GM19455 (cell line): ENCODE data around the gene TMEM170B.

Source experiments
- ATAC-seq: cut with Tn5 transposase; IDR thresholded peaks from one replicate; pipeline ENCODE4 v1.9.1; 2021; ENCODE audit not compliant: unreplicated experiment

TMEM170B gene

DNA sequence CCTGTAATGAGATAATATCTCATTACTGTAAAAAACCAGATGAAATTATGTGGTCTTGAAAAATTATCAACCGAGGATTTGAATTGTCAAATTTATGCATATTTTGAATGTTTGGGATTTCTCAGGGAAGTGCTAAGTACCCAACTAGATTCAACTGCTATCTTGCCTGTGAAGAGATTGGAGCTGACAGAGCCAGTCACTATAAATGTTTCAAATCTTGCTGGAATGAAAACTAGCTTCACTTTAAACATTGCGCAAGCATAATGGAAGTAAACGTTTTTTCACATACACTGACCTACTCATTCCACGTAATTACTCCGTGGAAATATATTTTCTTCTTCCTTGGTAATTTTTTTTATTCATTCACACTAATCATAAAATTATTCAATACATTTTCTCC, 46.7 kb downstream of the TMEM170B start:
- no peak for ATAC-seq

DNA sequence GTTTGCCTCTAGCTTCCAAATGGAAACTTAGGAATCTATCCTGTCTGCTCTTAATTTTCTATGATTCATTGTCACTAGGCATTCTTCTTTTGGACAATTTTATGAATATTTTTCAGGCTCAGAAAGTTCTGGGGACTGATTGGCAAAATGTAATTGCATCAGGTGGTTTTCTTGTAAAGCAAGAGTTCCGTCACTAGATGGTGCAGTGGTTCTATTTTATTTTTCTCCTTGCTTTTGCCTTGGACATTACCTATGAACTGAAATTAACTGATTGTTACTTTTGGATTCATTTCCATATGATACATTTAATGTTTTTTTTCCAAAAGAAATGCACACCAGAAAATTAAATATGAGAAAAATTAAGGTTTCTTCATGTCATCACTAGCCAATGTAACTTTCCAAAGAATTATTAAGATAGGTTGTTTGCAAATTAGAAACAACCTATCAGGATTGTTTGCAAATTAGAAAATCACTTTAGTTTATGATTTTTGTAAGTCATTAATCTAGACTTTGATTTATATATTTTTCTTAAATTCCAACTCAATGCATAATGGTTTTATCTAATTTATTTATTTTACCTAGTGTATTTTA, 48.0 kb downstream of the TMEM170B start:
- ATAC-seq = no peak

DNA sequence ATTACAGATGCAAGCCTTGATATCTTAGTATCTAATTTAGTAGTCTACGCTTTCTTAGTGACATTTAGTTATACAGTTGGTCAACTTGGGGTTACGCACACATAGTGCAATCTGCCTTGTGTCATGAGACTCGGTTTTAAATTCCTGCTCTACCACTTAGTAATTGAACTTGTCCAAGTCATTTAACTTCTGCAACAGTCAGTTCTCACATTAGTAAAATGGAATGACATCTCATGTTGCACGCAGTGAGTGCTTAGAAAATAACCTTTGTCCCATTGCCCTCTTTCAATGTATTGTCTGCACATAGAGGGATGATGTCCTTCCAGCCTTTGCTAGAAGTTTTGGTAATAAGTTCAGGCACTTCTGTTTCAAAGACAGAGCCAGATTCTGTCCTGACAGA, 48.6 kb downstream of the TMEM170B start:
- ATAC-seq = no peak

DNA sequence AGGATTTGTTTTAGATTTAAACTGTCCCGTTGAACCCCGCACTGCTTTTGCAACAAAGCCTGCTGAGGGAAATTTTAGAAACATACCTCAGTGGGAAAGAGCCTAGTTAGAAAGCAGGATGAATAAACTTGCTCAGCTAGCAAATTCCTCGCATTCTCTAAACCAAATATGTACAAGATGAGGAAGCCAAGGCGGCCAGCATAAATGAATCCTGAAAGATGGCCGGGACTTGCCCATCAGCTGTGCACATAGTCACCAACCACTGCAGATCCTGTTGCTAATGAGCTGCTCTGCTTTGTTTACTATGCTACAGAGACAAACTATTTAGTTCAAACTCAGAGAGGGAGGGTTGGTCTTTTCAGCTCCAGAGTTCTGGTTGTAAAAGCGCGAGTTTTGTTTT, 49.0 kb downstream of the TMEM170B start:
- no peak for ATAC-seq

DNA sequence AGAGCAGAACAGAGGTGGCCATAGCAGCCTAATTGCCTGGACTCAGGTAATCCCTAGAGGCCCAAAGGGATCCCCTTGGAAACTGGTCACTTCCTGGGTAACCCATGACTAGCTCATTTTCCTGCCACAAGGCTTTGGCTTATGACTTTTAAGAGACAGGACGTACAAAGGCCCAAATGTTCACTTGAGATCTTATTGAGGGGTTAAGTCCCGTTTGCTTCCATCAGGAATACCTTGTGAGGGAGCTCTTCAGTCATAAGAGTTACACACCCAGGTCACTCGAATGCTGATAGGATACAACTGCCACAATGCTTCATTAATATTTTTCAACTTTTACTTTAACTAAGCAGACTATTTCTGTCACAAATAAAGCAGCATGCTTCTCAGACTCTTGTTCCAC, 51.7 kb downstream of the TMEM170B start:
- no peak for ATAC-seq

DNA sequence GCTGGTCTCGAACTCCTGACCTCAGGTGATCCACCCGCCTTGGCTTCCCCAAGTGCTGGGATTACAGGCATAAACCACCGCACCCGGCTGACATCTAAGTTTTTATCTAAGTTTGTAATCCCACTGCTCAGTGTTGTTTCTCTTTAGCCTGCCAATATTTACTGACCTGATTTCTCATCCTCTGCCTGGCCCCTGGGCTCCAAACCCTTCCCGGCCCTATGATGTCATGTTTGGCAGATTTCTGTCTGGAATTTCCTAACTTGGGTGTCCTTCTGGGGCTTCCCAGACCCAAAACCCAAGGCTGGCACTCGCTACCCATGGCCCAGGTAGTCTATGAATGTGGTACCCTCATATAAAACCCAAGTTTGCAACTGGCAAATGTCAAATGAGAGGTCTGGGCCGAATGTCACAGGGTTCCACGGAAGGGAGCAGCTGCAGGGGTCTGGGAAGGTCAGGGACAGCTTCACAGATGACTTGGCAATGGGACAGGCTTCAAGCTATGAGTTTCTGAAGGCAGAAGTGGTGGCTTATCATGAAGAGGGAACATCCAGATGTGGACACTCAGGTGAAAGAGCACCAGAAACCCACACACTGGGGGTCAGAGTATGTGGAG, 54.9 kb downstream of the TMEM170B start:
- no peak for ATAC-seq

DNA sequence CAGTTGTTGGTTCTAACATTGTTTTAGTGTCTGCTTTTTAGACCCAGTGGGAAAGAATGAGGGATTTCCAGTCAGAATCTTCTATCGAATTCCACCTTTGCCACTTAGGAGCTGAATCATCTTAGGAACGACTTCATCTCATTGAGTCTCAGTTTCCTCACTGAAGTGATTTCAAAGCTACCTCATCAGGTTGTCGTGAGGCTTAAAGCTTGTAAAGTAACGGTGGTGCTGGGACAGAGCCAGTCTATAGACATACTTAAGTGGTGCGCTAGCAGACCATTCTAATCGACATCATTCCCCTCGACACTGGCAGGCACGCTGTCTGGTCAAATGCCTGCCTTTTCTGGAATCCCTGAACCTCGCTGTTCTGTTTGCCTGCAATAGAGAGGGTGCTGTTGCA, 55.5 kb downstream of the TMEM170B start:
- ATAC-seq = no peak

DNA sequence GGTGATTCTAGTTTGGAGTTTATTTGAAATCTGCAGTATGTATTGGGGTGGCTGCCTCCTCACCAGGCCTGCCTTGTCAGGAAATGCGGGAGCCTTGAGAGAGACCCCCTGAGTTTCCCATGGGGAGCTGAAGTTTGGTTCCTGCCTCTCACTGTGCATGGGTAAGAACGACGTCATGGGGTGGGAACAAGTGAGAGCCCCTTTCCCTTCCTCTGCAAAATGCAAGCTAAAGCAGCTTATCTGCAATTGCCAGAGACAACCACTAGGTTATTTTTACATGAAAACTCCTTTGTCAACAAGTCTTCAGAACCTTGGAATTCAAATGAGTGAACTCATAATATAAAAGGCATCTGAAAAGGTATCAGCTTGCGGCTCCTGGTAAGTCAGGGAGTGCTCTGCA, 58.4 kb downstream of the TMEM170B start:
- no peak for ATAC-seq

DNA sequence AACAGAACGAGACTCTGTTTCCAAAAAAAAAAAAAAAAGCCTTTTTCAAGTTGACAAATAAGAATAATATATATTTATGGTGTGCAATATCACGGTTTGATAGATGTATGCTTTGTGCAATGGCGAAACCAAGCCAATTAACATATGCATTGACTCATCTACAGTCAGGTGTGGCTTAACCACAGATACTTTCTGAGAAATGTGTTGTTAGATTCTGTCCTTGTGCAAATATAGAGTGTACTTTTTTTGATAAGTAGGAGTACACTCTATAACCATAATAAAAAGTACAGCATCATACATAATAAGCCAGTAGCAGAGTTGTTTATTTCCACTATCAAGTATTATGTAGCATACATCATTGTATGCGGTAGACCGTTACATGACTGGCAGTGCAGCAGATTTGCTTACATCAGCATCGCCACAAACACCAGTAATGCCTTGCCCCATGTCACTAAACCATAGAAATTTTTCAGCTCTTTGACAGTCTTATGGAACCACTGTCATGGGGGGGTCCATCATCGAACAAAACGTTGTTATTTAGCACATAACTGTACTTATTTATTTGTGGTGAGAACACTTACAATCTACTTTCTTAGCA, 59.2 kb downstream of the TMEM170B start:
- ATAC-seq = no peak

DNA sequence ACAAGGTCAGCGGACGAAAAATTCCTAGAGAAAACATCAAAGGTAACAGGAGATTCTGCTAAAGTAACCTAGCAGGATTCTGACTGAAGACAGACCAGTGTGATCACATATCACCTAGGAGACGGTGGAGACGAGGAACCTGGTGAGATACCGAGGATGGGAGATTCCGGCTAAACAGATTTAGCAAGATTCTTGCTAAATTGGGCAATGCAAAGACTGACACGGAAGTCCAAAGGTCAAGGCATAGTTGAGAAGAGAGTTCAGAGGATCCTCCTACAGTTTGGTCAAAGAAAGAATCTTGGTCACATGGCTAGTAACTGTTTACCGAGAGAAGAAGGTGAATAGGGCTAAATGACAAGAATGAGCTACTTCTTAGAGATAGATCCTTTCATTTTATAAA, 61.1 kb downstream of the TMEM170B start:
- no peak for ATAC-seq

DNA sequence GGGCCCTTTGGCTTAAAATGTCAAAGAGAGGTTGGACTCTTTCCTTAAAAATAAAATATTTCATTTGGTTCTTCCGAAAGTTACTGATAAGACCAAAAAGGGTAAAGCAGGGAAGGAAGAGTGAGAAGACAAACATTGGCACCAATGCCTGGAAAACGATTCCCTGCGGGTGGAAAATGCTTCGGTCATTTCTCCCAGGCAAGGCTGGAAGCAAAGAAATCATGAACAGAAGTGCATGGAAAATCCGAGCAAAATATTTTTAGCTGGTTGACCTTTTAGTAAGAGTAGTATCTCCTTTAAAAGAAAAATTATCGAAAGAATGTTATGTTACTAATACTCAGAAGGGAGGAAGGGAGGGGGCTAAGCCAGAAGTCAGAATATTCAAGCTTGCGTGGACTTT, 62.7 kb downstream of the TMEM170B start:
- ATAC-seq = no peak

DNA sequence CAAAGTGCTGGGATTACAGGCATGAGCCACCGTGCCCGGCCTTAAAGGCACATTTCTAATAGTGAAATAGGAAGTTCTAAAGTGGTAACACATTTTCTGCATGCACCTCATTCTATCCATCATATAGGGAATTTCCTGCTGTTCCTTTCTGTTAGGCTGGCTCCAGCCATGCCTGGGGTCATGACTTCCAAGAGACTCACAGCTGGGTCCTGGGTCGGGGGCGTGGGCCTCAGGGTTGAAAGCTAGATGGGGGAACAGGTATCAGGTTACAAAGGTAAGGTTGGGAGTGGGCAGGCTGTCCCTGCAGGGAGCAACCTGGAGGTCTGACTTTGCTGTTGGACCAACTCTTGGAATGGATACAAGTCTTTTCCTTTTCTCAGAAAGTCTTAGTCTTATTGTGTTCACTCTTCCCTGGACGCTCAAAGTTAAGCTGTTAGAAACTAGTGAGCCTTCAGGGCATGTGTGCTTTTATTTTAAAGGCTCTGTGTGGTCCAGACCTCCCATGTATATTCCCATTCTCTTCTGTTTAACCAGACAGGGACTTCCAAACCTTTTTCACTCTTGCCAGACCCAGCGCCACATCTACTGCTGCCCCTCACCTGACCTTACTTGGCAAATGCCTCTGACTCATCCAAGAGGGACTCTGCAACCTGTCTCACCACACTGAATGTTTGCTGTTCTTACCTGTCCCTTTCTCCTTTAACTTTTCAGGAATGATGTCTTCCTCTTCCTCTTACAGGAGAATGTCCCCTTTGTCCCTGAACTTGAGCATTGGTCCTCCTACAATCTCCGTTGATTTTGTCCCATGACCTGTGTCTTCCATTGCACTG, 64.4 kb downstream of the TMEM170B start:
- no peak for ATAC-seq

DNA sequence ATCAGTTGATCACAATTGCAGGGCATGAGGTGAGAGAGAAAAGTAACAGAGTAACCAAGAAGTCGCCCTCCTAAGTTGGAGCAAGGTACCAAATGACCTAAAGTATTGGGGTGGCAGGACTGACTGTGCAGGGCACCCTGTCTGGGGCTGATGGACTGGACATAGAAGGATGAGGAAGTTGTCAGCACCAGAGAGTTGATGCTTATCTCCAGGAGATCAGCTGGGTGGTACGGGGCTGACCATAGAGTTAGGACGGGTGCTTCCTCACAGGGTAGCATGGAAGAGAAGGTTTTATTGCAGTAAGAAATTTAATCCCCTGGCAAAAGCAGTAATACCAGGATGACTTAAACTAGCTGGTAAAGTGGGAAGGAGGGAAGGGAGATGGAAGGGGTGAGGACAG, 66.7 kb downstream of the TMEM170B start:
- no peak for ATAC-seq

DNA sequence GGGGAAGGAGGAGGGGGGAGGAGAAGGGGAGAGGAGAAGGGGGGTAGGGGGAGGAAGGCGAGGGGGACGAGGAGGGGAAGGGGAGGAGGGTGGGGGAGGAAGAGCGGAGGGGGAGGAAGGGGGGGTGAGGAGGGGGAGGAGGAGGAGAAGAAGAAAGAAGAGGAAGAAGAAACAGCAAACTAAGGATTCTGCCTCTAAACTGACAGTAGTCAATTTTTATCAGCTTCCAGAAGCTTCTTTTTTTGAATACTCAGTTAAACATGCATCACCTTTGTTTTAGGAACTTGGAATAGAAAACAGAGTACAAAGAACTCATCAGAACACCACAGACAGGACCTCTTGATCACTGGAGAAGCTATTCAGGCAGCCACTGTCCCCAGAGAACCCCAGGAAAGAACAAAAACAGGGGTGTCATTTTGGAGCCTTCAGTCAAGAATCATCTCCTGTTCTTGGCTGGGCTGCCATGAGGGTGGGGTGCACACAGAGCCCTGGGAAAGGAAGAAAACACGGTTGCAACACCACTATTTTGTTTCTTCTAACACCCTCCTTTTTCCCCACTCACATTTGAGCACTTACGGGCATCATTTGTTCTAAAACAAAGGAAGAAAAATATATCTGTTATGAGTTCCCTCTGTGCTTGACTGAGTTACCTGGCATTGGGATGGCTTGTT, 67.4 kb downstream of the TMEM170B start:
- ATAC-seq = no peak

DNA sequence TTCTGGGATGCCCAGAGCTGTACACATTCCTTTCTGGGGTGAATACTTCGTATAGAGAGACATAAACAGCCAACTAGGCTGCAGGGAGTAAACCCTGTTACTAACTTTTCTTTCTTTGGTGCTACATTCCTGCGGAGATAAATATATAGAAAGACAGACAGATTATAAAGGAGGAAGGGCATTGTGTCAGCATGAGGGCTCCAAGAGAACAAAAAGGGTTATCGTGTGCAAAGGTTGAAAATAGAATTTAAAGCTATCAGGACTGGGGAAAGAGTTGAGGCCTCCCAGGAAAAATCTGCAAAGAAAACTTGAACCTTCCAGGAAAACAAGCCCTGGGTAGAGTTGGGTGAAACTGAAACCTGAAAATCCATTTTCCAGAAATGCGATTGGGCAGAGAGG, 68.0 kb downstream of the TMEM170B start:
- no peak for ATAC-seq

DNA sequence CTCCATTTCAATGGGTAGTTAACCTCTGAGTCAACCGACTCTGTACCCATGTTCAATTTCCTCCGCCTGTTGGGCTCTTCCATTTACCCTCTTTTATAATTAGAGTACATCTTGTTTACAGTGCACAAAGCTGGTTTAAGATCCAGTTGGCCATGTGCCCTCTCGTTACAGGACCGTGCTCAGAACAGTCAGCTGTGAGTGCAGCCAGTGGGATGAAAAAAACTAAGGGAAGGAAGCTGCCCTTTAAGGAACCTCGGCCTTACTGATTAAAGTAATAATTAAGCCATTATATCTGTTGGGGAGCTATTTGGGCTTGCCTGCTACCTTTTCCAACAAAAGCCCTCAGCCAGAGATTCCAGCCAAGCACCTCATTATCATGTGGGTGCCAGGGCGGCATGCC, 68.8 kb downstream of the TMEM170B start:
- ATAC-seq = no peak

DNA sequence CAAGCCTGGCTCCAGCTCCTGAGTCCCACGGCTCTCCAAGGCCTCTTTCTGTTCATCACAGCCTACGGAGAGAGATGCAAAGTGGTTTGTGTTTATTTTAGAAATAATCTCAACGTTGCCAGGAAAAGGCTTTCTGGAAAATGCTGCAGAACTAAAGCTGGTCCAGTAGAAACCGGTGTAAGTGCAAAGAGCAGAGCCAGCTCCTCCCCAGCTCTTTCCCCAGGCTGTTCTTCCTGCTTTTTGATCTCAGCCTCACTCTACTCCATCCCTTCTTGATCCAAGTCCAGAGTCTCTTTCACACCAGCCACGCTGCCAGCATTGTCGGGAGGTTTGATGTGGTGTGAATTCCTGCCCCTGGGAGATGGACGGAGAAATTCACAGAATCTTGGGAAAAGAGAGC, 69.8 kb downstream of the TMEM170B start:
- no peak for ATAC-seq

DNA sequence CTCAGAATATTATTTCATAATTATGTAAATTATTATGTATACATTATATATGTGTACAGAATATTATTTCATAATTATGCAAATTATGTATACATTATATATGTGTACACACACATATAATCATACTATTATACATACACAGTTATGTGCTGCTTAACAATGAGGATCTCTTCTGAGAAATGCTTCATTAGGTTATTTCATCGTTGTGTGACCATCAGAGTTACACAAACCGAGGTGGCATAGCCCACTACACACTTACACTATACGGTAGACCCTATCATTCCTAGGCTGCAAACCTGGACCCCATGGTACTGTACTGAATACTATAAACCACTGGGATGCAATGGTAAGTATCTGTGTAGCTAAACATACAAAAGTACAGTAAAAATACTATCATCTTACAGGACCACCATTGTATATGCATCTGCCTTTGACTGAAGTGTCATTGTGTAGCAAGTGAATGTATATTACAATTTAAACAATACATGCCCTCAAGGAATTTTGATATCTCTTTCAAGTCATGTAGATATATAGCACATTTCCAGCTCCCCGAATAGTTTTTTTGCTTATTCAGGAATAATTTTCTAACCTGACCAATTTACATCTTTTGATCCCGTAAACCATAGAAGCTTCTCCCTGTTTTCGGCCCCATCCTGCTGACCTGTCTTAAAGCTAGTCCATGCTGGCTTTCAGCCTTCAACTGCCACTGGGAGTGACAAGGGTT, 71.2 kb downstream of the TMEM170B start:
- ATAC-seq = no peak

DNA sequence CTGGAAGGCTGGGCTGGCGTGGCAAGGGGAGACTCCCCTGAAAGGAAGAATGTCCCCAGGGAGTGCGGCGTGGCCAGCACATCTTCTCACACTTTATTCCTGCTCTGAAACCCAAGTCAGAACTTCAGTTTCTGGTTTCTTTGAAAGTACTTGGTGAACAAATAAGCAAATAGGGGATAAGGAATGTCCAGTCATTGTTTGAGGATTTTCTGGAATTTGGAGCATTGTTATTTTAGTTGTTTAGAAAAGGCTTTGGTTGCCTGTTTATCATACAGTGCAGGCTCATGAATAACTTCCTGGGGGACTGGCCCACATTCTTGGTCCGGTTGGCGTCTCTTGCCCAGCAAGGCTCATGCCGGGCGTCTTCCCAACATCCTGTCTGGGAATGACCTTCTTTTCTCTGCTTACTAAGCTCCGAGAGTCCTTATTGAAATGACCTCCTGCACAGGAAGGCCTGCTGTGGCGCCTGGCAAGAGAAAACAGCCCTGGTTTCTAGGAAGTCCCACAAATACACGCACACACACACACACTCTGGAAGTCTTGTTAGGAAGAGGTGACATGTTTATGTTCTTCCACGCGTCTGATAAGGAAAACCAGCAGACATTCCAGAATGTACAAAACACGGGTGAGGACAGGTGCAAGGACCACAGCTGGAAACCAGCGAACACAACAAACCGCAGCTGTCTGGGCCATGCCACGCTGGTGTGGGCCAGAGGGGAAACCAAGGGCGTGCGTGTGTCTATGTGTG, 71.9 kb downstream of the TMEM170B start:
- ATAC-seq = no peak

DNA sequence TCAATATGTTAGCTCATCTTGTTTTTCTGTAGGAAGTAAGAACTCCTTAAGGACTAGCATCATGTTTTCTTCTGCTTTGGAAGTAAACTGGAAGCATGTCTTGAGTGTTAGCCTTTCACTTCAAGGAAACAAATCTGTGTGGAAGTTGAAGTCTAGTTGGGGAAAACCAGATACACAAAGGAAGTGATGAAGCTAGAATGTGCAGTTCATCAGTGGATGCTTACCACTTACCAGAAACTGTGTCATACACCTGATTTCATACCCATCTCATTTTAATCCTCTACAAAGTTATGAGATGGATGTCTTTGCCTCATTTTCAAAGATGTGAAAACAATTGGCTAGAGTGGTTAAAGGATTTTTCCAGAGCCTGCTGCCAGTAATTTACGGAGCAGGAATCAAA, 75.8 kb downstream of the TMEM170B start:
- ATAC-seq = no peak
